Mesenchymal stem cell (in vitro differentiated cells and primary cell): ENCODE data around the gene TMEM150C.
A peak's percentile ranks its signal among the peaks of the same experiment; 100 is the strongest.

ENCODE experiments used
- DNase-seq: peaks from one replicate; pipeline ENCODE4 v3.0.0-alpha.2; 2013
- H2AFZ ChIP-seq: one replicate; pipeline ENCODE4 v1.6.1; 2013; ENCODE audit warnings: low read depth, mild to moderate bottlenecking, control low read depth, inconsistent platforms, low read length, moderate library complexity
- H2AK5ac ChIP-seq: 2 replicates; pipeline ENCODE4 v1.6.1; 2013; ENCODE audit warnings: low read length, moderate library complexity, mild to moderate bottlenecking, inconsistent platforms; ENCODE audit not compliant: severe bottlenecking
- H2BK120ac ChIP-seq: one replicate; pipeline ENCODE4 v1.6.1; 2013; ENCODE audit warnings: low read depth, mild to moderate bottlenecking, inconsistent platforms, low read length, moderate library complexity
- H2BK12ac ChIP-seq, 2 experiments: one replicate each; pipeline ENCODE4 v1.6.1; 2013; ENCODE audit warnings: inconsistent platforms in 2 of 2, low read length in 2 of 2, mild to moderate bottlenecking in 2 of 2, moderate library complexity in 2 of 2, control low read depth in 1 of 2
- H2BK15ac ChIP-seq: one replicate; pipeline ENCODE4 v1.6.1; 2013; ENCODE audit warnings: mild to moderate bottlenecking, low read depth, inconsistent platforms; ENCODE audit not compliant: poor library complexity, severe bottlenecking
- H2BK5ac ChIP-seq: 2 replicates; pipeline ENCODE4 v1.6.1; 2013; ENCODE audit warnings: low read depth, mild to moderate bottlenecking, low read length, control low read depth, inconsistent platforms; ENCODE audit not compliant: poor library complexity, severe bottlenecking
- H3K14ac ChIP-seq, 2 experiments: one replicate each; pipeline ENCODE4 v1.6.1; 2013; ENCODE audit warnings: inconsistent platforms in 2 of 2, low read length in 2 of 2, control low read depth in 1 of 2, mild to moderate bottlenecking in 1 of 2, moderate library complexity in 1 of 2
- H3K18ac ChIP-seq, 2 experiments: one replicate each; pipeline ENCODE4 v1.6.1; 2013; ENCODE audit warnings: inconsistent platforms in 2 of 2, low read length in 2 of 2, control low read depth in 1 of 2, low read depth in 1 of 2, mild to moderate bottlenecking in 1 of 2
- H3K23ac ChIP-seq, 2 experiments: one replicate each; pipeline ENCODE4 v1.6.1; 2013; ENCODE audit warnings: inconsistent platforms in 2 of 2, low read length in 2 of 2, mild to moderate bottlenecking in 2 of 2, moderate library complexity in 2 of 2, control low read depth in 1 of 2
- H3K27ac ChIP-seq: 2 replicates; pipeline ENCODE4 v1.5.1; 2013; ENCODE audit warnings: mild to moderate bottlenecking, moderate library complexity, low read length, control low read depth, inconsistent platforms; ENCODE audit not compliant: poor library complexity, severe bottlenecking
- H3K27me3 ChIP-seq, 2 experiments: 2 replicates each; pipeline versions ENCODE4 v1.6.1 to v1.7.0; 2013; ENCODE audit warnings: low read length in 2 of 2, mild to moderate bottlenecking in 2 of 2, moderate library complexity in 2 of 2, control low read depth in 1 of 2, inconsistent platforms in 1 of 2; ENCODE audit not compliant: control insufficient read depth in 1 of 2, insufficient read depth in 1 of 2
- H3K36me3 ChIP-seq, 2 experiments: 2 replicates each; pipeline versions ENCODE4 v1.6.1 to v1.7.0; 2013; ENCODE audit warnings: low read length in 2 of 2, control low read depth in 1 of 2, inconsistent platforms in 1 of 2, low read depth in 1 of 2, mild to moderate bottlenecking in 1 of 2; ENCODE audit not compliant: insufficient read depth in 2 of 2, control insufficient read depth in 1 of 2
- H3K4ac ChIP-seq, 2 experiments: one replicate each; pipeline ENCODE4 v1.6.1; 2013; ENCODE audit warnings: inconsistent platforms in 2 of 2, low read length in 2 of 2, mild to moderate bottlenecking in 2 of 2, moderate library complexity in 2 of 2, control low read depth in 1 of 2, low read depth in 1 of 2
- H3K4me1 ChIP-seq: 2 replicates; pipeline ENCODE4 v1.6.1; 2013; ENCODE audit warnings: low read depth, low read length, control low read depth; ENCODE audit not compliant: control insufficient read depth, insufficient read depth
- H3K4me2 ChIP-seq: 2 replicates; pipeline ENCODE4 v1.6.1; 2013; ENCODE audit warnings: low read length, mild to moderate bottlenecking, inconsistent platforms; ENCODE audit not compliant: poor library complexity, severe bottlenecking
- H3K4me3 ChIP-seq, 2 experiments: 2 replicates each; pipeline versions ENCODE4 v1.5.1 to v1.7.0; 2013; ENCODE audit warnings: low read length in 2 of 2, mild to moderate bottlenecking in 2 of 2, control low read depth in 1 of 2, low read depth in 1 of 2; ENCODE audit not compliant: insufficient read depth in 1 of 2
- H3K79me1 ChIP-seq: replicated peaks from 2 replicates; pipeline ENCODE4 v1.6.1; 2013; ENCODE audit warnings: mild to moderate bottlenecking, control low read depth, low read length, inconsistent platforms; ENCODE audit not compliant: poor library complexity, severe bottlenecking
- H3K9ac ChIP-seq: 2 replicates; pipeline ENCODE4 v1.7.0; 2013; ENCODE audit warnings: mild to moderate bottlenecking, low read length, moderate library complexity
- H3K9me3 ChIP-seq: 2 replicates; pipeline ENCODE4 v1.7.0; 2013; ENCODE audit warnings: mild to moderate bottlenecking, low read length; ENCODE audit not compliant: control insufficient read depth
- H4K8ac ChIP-seq: one replicate; pipeline ENCODE4 v1.6.1; 2013; ENCODE audit warnings: inconsistent platforms, mild to moderate bottlenecking, low read length, moderate library complexity
- H4K91ac ChIP-seq: one replicate; pipeline ENCODE4 v1.6.1; 2013; ENCODE audit warnings: mild to moderate bottlenecking, low read length, inconsistent platforms
- WGBS: methylation state at CpG from one replicate; pipeline ENCODE4 v1.1.7; 2013; ENCODE audit warnings: mixed read lengths; 5-methylcytosine and 5-hydroxymethylcytosine counted together

TMEM150C gene

DNA sequence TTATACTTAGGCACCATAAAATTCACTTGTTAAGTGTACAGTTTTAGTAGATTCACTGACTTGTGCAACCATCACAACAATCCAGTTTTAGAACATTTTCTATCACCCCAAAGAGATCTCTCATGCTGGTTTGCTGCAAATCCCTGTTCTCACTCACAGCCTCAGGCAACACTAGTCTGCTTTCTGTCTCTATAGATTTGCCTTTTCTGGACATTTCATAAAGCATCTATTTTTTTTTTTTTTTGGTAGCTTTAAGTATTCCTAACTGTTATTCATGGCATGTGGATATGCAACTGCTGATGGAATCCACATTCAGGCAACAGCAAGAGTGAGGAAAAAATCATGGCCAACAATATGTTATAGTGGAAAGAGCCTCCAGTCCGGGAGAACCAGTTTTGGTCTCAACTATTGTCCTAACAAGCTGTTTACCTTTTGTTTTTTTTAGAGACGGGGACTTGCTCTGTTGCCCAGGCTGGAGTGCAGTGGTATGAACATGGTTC, 27.0 kb upstream of the TMEM150C start:
- Histone ChIP-seq H3K36me3 (no peaks in the 10 kb centered on the region), H3K4me1 (peaks cover 5% of the 10 kb centered on the region), H2AK5ac (no peak overlapping the region), H3K4me3 (no peak overlapping the region), H3K18ac (no peak overlapping the region), H3K9ac (no peak overlapping the region), H2BK5ac (no peak overlapping the region), H2BK120ac (no peak overlapping the region), H4K8ac (no peak overlapping the region), H3K14ac (no peak overlapping the region), H3K4me2 (no peak overlapping the region), H3K27me3 (peaks cover 8 to 35% of the 10 kb centered on the region in 2 experiments), H2BK15ac (no peak overlapping the region), H3K79me1 (no peaks in the 10 kb centered on the region), H3K4ac (no peak overlapping the region), H3K23ac (no peak overlapping the region), H4K91ac (no peak overlapping the region), H3K27ac (no peak overlapping the region), H2BK12ac (no peak overlapping the region), H3K9me3 (no peaks in the 10 kb centered on the region), H2AFZ (no peak overlapping the region)
- no peak for DNase-seq
- 96% methylated on average over 2 of the region's 2 CpGs for WGBS

DNA sequence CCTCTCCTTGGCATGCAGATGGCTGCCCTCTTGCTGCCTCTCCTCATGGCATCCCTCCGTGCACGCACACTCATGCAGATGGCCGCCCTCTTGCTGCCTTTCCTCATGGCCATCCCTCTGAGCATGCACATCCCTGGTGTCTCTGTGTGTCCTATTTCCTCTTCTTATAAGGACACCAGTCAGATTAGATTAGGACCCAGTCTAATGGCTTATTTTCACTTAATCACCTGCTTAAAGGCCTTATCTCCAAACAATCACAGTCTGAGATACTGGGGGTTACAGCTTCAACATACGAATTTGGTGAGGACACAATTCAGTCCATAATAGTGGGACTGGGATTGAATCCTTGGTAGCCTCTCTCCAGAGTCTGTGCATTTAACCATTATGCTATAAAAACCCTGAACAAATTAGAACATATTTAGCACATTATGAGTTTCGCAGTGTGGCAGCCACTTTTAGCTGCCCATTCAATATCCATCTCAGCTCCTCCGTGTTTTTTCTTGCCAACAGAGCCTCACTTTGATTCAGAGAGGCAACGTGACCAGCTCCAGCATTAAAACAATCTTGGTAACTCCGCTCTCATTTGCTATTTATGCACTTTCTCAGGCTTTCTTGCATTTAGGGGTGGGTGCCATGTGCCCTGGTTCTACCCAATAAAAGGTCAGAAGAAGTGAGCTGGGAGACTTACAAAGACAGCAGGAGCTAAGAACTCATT, 26.2 kb upstream of the TMEM150C start:
- Histone ChIP-seq H3K79me1 (no peaks in the 10 kb centered on the region), H2BK15ac (no peak overlapping the region), H3K4me3 (no peak overlapping the region), H2AK5ac (no peak overlapping the region), H3K9ac (no peak overlapping the region), H3K9me3 (no peaks in the 10 kb centered on the region), H3K18ac (no peak overlapping the region), H4K91ac (no peak overlapping the region), H2AFZ (no peak overlapping the region), H3K4ac (no peak overlapping the region), H3K14ac (no peak overlapping the region), H3K4me1 (peaks cover 5% of the 10 kb centered on the region), H3K36me3 (no peaks in the 10 kb centered on the region), H3K27me3 (peaks cover 8 to 28% of the 10 kb centered on the region in 2 experiments), H3K23ac (no peak overlapping the region), H2BK5ac (no peak overlapping the region), H3K4me2 (no peak overlapping the region), H4K8ac (no peak overlapping the region), H2BK120ac (no peak overlapping the region), H2BK12ac (no peak overlapping the region), H3K27ac (no peak overlapping the region)
- WGBS: 73% methylated on average over 7 of the region's 8 CpGs
- no peak for DNase-seq

DNA sequence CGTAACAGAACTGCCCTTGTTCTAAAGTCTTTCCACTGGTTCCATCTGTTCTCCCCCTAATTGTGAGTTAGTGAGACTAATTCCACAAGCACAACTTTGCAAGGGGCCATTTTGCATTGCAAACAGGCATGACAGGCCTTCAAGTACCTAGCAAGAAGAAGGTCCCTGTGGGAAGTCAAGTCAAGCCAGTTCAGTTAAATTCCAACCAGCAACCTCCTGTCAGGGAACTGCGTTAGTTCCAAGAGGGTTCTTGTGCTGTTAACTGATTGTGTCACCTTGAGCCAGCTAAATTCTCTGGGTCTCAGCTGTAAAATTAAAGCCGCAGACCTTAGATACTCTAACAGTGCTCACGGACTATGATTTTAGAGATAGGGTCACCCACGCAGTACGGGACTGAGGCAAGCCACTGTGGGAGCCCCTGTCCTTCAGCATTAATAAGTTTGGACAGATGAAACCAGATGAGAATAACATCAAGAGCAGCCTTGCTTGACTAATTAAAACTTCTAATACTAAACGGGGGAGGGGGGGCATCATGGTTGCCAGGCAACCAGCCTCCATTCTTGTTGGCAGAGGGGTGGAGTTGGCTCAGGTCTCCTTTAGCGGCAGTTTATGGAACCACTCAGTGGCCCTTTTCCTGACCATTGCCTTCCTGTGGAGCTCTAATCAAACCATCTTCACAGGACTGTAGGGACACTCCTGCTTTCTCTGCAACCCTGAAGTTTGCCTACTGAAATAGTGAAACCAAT, 24.1 kb upstream of the TMEM150C start:
- peaks cover under 1 to 12% of the 10 kb centered on the region in 2 experiments for H3K27me3 ChIP-seq
- no peak overlapping the region for H2BK5ac ChIP-seq
- H4K91ac ChIP-seq: no peak overlapping the region
- no peak overlapping the region for H3K9ac ChIP-seq
- H3K9me3 ChIP-seq: no peaks in the 10 kb centered on the region
- H2BK120ac ChIP-seq: no peak overlapping the region
- H3K4me2 ChIP-seq: no peak overlapping the region
- H2AFZ ChIP-seq: no peak overlapping the region
- no peak overlapping the region for H3K18ac ChIP-seq
- no peak overlapping the region for H3K23ac ChIP-seq
- WGBS: 74% methylated on average over 8 of the region's 8 CpGs
- no peak for DNase-seq
- no peak overlapping the region for H3K4me3 ChIP-seq
- no peaks in the 10 kb centered on the region for H3K36me3 ChIP-seq
- no peak overlapping the region for H2BK15ac ChIP-seq
- no peak overlapping the region for H2AK5ac ChIP-seq
- H3K14ac ChIP-seq: no peak overlapping the region
- no peak overlapping the region for H2BK12ac ChIP-seq
- H4K8ac ChIP-seq: no peak overlapping the region
- no peaks in the 10 kb centered on the region for H3K79me1 ChIP-seq
- no peak overlapping the region for H3K4ac ChIP-seq
- peaks cover 5% of the 10 kb centered on the region for H3K4me1 ChIP-seq
- no peak overlapping the region for H3K27ac ChIP-seq

DNA sequence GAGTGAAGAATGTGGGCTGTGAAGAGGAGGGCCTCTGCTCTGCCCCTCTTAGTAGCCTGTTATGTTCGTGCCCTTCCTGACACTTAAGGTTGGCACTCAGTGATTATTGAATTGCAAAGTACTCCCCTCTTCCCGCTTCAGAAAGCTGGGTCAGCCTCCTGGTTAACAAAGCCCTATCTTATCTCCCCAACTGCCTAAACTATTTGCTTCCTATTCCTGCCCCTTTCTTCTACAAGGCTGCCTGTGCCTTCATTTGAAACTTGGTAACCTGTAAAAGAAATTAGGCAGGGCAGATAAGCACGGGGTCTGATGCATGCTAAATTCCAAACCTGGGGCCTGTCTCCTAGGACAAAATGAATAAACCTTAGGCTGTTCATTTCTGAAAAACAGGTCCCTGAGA, 23.1 kb upstream of the TMEM150C start:
- Histone ChIP-seq H3K4me1 (peaks cover 5% of the 10 kb centered on the region), H3K79me1 (no peaks in the 10 kb centered on the region), H3K9me3 (no peaks in the 10 kb centered on the region), H4K91ac (peak overlapping the region; percentile 72), H2AK5ac (no peak overlapping the region), H2BK12ac (peak overlapping the region in 1 of 2 experiments; percentile 78), H3K23ac (no peak overlapping the region), H3K36me3 (no peaks in the 10 kb centered on the region), H3K14ac (no peak overlapping the region), H2AFZ (no peak overlapping the region), H2BK120ac (no peak overlapping the region), H3K27ac (no peak overlapping the region), H3K4me3 (no peak overlapping the region), H3K9ac (no peak overlapping the region), H2BK5ac (no peak overlapping the region), H2BK15ac (no peak overlapping the region), H3K18ac (peak overlapping the region; percentile 66 to 88), H3K27me3 (peaks cover 0 to 3% of the 10 kb centered on the region in 2 experiments), H3K4ac (peak overlapping the region in 1 of 2 experiments; percentile 44), H4K8ac (peak overlapping the region; percentile 50), H3K4me2 (no peak overlapping the region)
- no peak for DNase-seq
- 17% methylated on average over 3 of the region's 3 CpGs for WGBS
